Ishikawa (cell line): Measurements from ENCODE around the gene MZT1.
A peak's percentile ranks its signal among the peaks of the same experiment; 100 is the strongest.

Source experiments
- CEBPB ChIP-seq: IDR thresholded peaks from 2 replicates; pipeline ENCODE4 v1.6.1; 2012
- CREB1 ChIP-seq: IDR thresholded peaks from 2 replicates; pipeline ENCODE4 v1.6.1; 2012; ENCODE audit warnings: low read depth
- EGR1 ChIP-seq: IDR thresholded peaks from 2 replicates; pipeline ENCODE4 v1.6.1; 2012
- EP300 ChIP-seq: IDR thresholded peaks from 2 replicates; pipeline ENCODE4 v1.6.1; 2012; ENCODE audit warnings: borderline replicate concordance
- FOXM1 ChIP-seq: IDR thresholded peaks from 2 replicates; pipeline ENCODE4 v1.6.1; 2012; ENCODE audit warnings: low read depth, borderline replicate concordance
- NFIC ChIP-seq: IDR thresholded peaks from 2 replicates; pipeline ENCODE4 v1.6.1; 2012
- RAD21 ChIP-seq: IDR thresholded peaks from 2 replicates; pipeline ENCODE4 v1.6.1; 2012; ENCODE audit warnings: low read depth
- REST ChIP-seq: IDR thresholded peaks from 2 replicates; pipeline ENCODE4 v1.6.1; 2012; ENCODE audit warnings: low read depth, mild to moderate bottlenecking
- TAF1 ChIP-seq: IDR thresholded peaks from 2 replicates; pipeline ENCODE4 v1.6.1; 2012; ENCODE audit warnings: low read depth, mild to moderate bottlenecking
- TCF12 ChIP-seq: IDR thresholded peaks from 2 replicates; pipeline ENCODE4 v1.6.1; 2012; ENCODE audit warnings: low read depth
- TEAD4 ChIP-seq: IDR thresholded peaks from 2 replicates; pipeline ENCODE4 v1.6.1; 2012
- YY1 ChIP-seq: IDR thresholded peaks from 2 replicates; pipeline ENCODE4 v1.6.1; 2012; ENCODE audit warnings: low read depth
- ZBTB7A ChIP-seq: IDR thresholded peaks from 2 replicates; pipeline ENCODE4 v1.6.1; 2012; ENCODE audit warnings: low read depth
- TF ChIP-seq, protein P1 (sequence below): IDR thresholded peaks from 2 replicates; pipeline ENCODE4 v1.6.1; 2012
- TF ChIP-seq, protein P2 (sequence below): IDR thresholded peaks from 2 replicates; pipeline ENCODE4 v1.6.1; 2012

Gene MZT1

GRCh38 chr13:72700509-72700908 lies 26.9 kb downstream of the MZT1 start:
- TF ChIP-seq YY1 (no peak), EP300 (no peak), REST (no peak), EGR1 (no peak), TEAD4 (no peak), FOXM1 (no peak)
- TF ChIP-seq, protein P1, sequence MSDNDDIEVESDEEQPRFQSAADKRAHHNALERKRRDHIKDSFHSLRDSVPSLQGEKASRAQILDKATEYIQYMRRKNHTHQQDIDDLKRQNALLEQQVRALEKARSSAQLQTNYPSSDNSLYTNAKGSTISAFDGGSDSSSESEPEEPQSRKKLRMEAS = no peak
- TF ChIP-seq, protein P2, sequence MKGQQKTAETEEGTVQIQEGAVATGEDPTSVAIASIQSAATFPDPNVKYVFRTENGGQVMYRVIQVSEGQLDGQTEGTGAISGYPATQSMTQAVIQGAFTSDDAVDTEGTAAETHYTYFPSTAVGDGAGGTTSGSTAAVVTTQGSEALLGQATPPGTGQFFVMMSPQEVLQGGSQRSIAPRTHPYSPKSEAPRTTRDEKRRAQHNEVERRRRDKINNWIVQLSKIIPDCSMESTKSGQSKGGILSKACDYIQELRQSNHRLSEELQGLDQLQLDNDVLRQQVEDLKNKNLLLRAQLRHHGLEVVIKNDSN = no peak

GRCh38 chr13:72698164-72698563 lies 29.3 kb downstream of the MZT1 start:
- TF ChIP-seq, protein P2 = no peak
- TF ChIP-seq TCF12 (no peak), ZBTB7A (no peak), RAD21 (no peak), CEBPB (no peak), REST (no peak), NFIC (no peak), EGR1 (no peak)
- TF ChIP-seq, protein P1 = no peak

DNA sequence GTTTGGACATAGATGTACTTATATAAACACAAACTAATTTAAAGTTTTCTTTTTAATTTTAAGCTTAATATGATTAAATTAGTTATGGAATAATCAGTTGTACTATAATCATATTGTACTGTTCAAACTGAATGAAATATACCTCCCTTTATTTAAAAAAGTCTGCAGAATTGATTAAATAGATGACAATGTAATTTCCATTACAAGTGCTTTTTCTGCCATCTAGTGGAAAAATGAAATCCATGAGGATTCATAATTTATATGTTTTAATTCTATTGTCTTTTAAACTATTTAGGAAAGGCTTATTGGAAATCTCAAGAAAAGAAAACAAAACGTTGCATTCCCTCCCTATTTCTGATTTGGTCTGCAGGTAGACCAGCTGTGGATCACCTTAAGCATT lies 30.9 kb downstream of the MZT1 start:
- TF ChIP-seq RAD21 (peak; percentile 57), TCF12 (no peak)

DNA sequence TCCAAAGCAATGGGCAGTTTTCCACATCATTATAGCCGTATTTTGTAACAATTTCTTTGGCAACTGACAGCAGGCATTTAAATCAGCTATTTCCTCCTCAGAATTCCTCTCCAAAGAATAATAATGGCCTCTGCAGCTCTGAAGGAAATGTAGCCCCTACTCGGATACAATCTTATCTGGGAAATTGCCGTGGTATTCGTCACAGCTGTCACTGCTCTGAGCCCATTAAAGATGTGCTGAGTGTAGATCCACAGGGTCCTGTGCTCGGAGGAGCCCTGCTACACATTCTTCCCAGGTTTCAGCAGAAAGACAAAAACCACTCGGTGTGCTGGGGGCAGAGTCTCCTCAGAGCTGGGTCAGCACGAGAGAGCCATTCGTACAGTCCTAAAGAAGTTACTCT lies 33.1 kb downstream of the MZT1 start:
- no peak for TF ChIP-seq CEBPB
- no peak for TF ChIP-seq TAF1
- TF ChIP-seq, protein P2 = no peak
- TF ChIP-seq TCF12 = no peak
- no peak for TF ChIP-seq FOXM1
- no peak for TF ChIP-seq NFIC
- TF ChIP-seq, protein P1 = no peak
- no peak for TF ChIP-seq EP300
- TF ChIP-seq EGR1 = no peak
- no peak for TF ChIP-seq CREB1
- TF ChIP-seq YY1 = no peak
- no peak for TF ChIP-seq TEAD4
- no peak for TF ChIP-seq ZBTB7A

GRCh38 chr13:72693832-72694231 lies 33.6 kb downstream of the MZT1 start:
- TF ChIP-seq, protein P2 = no peak
- no peak for TF ChIP-seq CREB1
- no peak for TF ChIP-seq EP300
- TF ChIP-seq EGR1 = no peak
- TF ChIP-seq FOXM1 = no peak
- TF ChIP-seq REST = no peak
- no peak for TF ChIP-seq TEAD4
- TF ChIP-seq NFIC = no peak
- TF ChIP-seq TCF12 = no peak
- TF ChIP-seq, protein P1 = no peak
- no peak for TF ChIP-seq ZBTB7A
- TF ChIP-seq TAF1 = no peak
